ENCODE results near the gene NOP16. TPM values are rescaled to one million over a fixed set of nuclear protein-coding genes. Genes with fewer than 3 reads are reported as not detected.

The NOP16 gene, protein sequence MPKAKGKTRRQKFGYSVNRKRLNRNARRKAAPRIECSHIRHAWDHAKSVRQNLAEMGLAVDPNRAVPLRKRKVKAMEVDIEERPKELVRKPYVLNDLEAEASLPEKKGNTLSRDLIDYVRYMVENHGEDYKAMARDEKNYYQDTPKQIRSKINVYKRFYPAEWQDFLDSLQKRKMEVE
- 10 to 100 TPM; 71.8 to 75.1 TPM for total RNA-seq

DNA sequence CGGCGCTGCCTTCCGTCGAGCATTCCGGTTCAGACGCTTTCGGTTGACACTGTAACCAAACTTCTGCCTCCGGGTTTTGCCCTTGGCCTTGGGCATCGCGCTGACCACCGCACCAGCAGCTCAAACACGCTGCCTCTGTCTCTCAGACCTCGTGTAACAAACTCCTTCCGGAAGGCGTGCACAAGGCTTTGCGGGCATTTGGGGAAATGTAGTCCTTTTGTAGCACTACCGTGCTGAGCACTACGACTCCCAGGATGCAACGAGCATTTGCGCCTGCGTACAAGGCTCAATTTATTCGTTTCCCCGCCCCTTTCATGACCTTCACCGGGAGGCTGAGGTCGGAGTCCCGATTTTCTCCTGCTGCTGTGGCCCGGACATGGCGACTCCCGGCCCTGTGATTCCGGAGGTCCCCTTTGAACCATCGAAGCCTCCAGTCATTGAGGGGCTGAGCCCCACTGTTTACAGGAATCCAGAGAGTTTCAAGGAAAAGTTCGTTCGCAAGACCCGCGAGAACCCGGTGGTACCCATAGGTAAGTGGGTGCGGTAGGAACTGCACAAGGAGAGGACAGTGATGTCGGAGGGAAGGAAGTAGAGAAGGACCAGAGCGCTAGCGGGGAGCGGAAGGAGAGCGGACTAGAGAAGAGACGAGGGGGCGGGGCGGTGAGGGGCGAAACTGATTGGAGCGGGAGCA lies at the start of gene NOP16, which contains the start of gene HIGD2A:
TSS of gene NOP16 (minus strand) at position 155 of the 691 bp plus-strand sequence. CDS start at position 96, 59 bp downstream.
TSS of gene HIGD2A (plus strand) at position 308 of the 691 bp plus-strand sequence. CDS start at position 377, 69 bp downstream.
- TF ChIP-seq, protein P1, sequence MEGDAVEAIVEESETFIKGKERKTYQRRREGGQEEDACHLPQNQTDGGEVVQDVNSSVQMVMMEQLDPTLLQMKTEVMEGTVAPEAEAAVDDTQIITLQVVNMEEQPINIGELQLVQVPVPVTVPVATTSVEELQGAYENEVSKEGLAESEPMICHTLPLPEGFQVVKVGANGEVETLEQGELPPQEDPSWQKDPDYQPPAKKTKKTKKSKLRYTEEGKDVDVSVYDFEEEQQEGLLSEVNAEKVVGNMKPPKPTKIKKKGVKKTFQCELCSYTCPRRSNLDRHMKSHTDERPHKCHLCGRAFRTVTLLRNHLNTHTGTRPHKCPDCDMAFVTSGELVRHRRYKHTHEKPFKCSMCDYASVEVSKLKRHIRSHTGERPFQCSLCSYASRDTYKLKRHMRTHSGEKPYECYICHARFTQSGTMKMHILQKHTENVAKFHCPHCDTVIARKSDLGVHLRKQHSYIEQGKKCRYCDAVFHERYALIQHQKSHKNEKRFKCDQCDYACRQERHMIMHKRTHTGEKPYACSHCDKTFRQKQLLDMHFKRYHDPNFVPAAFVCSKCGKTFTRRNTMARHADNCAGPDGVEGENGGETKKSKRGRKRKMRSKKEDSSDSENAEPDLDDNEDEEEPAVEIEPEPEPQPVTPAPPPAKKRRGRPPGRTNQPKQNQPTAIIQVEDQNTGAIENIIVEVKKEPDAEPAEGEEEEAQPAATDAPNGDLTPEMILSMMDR (IDR thresholded peaks at IDR 0.05), result no peak
- peak within 1 kb of the TSS; percentile 99 for H3K27ac Mint-ChIP-seq
- no peaks in the 10 kb centered on the region for H3K9me3 Mint-ChIP-seq
- peaks cover 66% of the 10 kb centered on the region for H3K36me3 Mint-ChIP-seq (ENCODE audit: low read depth)
- CTCF ChIA-PET, result no interaction called here
- intact Hi-C loops (cut with micrococcal nuclease), result loop anchor here (1.0 to 2.0 kb wide), 3 partner anchors 27 to 149 kb away; partner anchors contain the start of genes FAF2, KIAA1191 and RNF44
- ATAC-seq, result peak; percentile 92
- H3K27me3 Mint-ChIP-seq, result no peaks in the 10 kb centered on the region
- peaks cover 29% of the 10 kb centered on the region for H3K4me1 Mint-ChIP-seq (ENCODE audit: low read depth)
- peak; percentile 100 for DNase-seq
- H3K4me3 Mint-ChIP-seq, result peak within 1 kb of the TSS; percentile 98
- POLR2A ChIA-PET, result interaction anchor here (0.8 to 2.6 kb wide), 8 partner anchors 9 to 265 kb away, joined by 3 to 10 read pairs (median 5); partner anchors contain the start of genes ARL10 and KIAA1191

DNA sequence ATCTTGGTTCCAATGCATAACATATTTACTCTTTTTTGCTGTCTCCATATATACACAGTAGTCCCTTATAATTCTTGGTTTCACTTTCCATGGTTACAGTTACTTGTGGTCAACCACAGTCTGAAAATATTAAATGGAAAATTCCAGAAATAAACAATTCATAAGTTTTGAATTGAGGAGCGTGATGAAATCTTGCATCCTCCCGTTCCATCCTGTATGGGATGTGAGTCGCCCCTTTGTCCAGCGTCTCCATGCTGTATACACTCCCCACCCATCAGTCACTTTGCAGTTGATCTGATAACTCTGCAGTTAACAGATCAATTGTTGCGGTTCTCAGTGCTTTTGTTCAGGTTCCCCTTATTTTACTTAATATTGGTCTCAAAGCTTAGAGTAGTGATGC lies 48.3 kb upstream of the NOP16 start:
- H3K4me3 Mint-ChIP-seq, result peak overlapping the region; percentile 24
- intact Hi-C loops (cut with micrococcal nuclease), result no loop called here
- CTCF ChIA-PET, result interaction anchor here (1.6 kb wide), 1 partner anchor 11 kb away, joined by 5 read pairs; the partner anchor contains the start of gene FAF2
- ATAC-seq (peak; percentile 74), DNase-seq (no peak)
- POLR2A ChIA-PET, result interaction anchor here (1.2 to 1.3 kb wide), 2 partner anchors 9 to 11 kb away, joined by 3 to 7 read pairs; partner anchors contain the start of gene FAF2
- H3K36me3 Mint-ChIP-seq (ENCODE audit: low read depth), result no peaks in the 10 kb centered on the region
- no peaks in the 10 kb centered on the region for H3K27me3 Mint-ChIP-seq
- TF ChIP-seq, protein P1 (IDR thresholded peaks at IDR 0.05), result no peak
- H3K27ac Mint-ChIP-seq, result no peak overlapping the region
- H3K4me1 Mint-ChIP-seq (ENCODE audit: low read depth), result peaks cover 9% of the 10 kb centered on the region
- H3K9me3 Mint-ChIP-seq, result no peaks in the 10 kb centered on the region

DNA sequence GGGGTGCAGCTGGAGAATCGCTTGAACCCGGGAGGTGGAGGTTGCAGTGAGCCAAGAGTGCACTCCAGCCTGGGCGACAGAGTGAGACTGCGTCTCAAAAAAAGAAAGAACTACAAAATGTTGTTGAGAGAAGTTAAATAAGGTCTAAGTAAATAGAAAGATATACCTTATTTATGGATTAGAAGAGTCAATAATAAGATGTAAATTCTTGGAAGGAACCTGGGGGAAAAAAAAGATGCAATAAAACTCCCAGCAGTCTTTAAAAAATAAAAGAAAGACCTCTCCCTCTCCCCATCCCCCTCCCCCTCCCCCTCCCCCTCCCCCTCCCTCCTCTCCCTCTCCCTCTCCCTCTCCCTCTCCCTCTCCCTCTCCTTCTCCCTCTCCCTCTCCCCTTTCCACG lies 44.3 kb upstream of the NOP16 start:
- no peak overlapping the region for H3K27ac Mint-ChIP-seq
- POLR2A ChIA-PET, result no interaction called here

DNA sequence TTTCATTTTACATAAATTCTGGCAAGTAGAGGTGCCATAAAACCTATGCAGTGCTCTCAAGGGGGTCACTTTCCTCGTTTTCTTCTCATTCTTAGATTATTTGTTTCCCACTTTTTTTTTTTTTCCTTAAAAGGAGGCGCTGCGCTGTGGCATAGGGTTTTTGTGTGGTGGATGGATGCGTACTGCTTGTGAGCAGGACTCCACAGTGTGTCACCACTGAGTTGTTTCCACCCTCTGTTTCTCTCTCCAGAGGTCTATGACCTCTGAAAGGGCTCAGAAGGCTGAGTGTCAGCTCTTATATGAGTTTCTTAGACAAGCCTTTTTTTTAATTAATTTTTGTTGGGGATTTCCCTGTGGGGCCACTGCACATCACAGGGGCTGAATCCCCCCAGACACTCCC lies 41.6 kb upstream of the NOP16 start:
- DNase-seq (no peak), ATAC-seq (peak; percentile 75)
- intact Hi-C loops (cut with micrococcal nuclease), result no loop called here
- CTCF ChIA-PET, result interaction anchor here (1.2 to 3.8 kb wide), 4 partner anchors 9 to 37 kb away, joined by 3 to 14 read pairs (median 6); partner anchors contain the start of genes CLTB and FAF2
- no peaks in the 10 kb centered on the region for H3K36me3 Mint-ChIP-seq (ENCODE audit: low read depth)
- H3K9me3 Mint-ChIP-seq, result peaks cover 5% of the 10 kb centered on the region
- H3K4me1 Mint-ChIP-seq (ENCODE audit: low read depth), result peaks cover 9% of the 10 kb centered on the region
- H3K4me3 Mint-ChIP-seq, result no peak overlapping the region
- no peaks in the 10 kb centered on the region for H3K27me3 Mint-ChIP-seq
- TF ChIP-seq, protein P1 (IDR thresholded peaks at IDR 0.05), result no peak
- POLR2A ChIA-PET, result interaction anchor here (0.5 to 1.1 kb wide), 3 partner anchors 19 to 133 kb away, joined by 3 to 4 read pairs (median 3); partner anchors contain the start of genes FAF2, HIGD2A and NOP16
- no peak overlapping the region for H3K27ac Mint-ChIP-seq

More for the DNA sequence above, 44.3 kb upstream of the NOP16 start:
- H3K4me3 Mint-ChIP-seq, result no peak overlapping the region
- CTCF ChIA-PET, result no interaction called here
- no peaks in the 10 kb centered on the region for H3K9me3 Mint-ChIP-seq
- intact Hi-C loops (cut with micrococcal nuclease), result no loop called here
- ATAC-seq, result no peak
- H3K27me3 Mint-ChIP-seq, result no peaks in the 10 kb centered on the region
- H3K4me1 Mint-ChIP-seq (ENCODE audit: low read depth), result peaks cover 18% of the 10 kb centered on the region
- no peak for DNase-seq
- TF ChIP-seq, protein P1 (IDR thresholded peaks at IDR 0.05), result no peak
- H3K36me3 Mint-ChIP-seq (ENCODE audit: low read depth), result no peaks in the 10 kb centered on the region

Measured in activated CD8-positive, alpha-beta T cell treated with anti-CD3 and anti-CD28 coated beads for 36 hours (primary cell).